Measurements from ENCODE around the gene STK39. TPM values are rescaled to one million over a fixed set of nuclear protein-coding genes. Genes with fewer than 3 reads are reported as not detected.

The STK39 gene
- total RNA-seq, 6 experiments from 2014 or later: 0.29 to 1.2 (median 0.60) TPM

- no peaks in the 10 kb centered on the region for H3K9me3 ChIP-seq
Measured at GRCh38 chr2:168009900-168010299, 237.5 kb downstream of the STK39 start.

DNA sequence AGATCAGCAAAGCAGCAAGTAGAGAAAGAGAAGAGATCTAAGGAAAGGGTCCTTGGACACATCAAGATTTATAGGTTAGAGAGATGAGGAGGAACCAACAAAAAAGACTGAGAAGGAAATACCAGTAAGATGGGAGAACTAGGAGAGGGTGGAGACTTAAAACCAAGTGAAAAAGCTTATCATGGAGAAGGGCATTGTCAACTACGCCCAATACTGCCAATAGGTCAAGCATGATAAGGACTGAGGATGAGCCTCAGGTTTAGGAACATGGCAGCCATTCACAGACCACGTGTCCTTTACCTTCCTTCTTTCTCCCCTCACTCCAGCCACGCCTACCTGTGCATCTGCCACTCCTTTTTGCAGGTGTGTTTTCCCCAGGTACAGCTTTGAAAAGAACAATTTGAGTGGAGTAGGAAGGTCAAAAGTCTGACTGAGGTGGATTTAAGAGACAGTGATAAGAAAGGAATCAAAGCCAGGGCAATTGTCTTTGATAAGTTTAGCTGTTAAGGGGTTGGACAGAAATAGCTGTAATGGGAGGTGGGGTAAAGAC, 238.7 kb downstream of the STK39 start:
- Histone ChIP-seq H3K36me3 (no peaks in the 10 kb centered on the region), H3K9me3 (no peaks in the 10 kb centered on the region), H3K4me3 (no peak overlapping the region), H3K4me1 (no peaks in the 10 kb centered on the region), H3K27ac (no peak overlapping the region), H3K27me3 (no peaks in the 10 kb centered on the region)
- 55% methylated on average over 3 of the region's 3 CpGs for WGBS (ENCODE audit: insufficient coverage, low coverage, low lambda C conversion rate, missing lambda C conversion rate)
- DNase-seq: no peak
- TF ChIP-seq POLR2A (IDR thresholded peaks at IDR 0.05): no peak
- TF ChIP-seq, protein P1, sequence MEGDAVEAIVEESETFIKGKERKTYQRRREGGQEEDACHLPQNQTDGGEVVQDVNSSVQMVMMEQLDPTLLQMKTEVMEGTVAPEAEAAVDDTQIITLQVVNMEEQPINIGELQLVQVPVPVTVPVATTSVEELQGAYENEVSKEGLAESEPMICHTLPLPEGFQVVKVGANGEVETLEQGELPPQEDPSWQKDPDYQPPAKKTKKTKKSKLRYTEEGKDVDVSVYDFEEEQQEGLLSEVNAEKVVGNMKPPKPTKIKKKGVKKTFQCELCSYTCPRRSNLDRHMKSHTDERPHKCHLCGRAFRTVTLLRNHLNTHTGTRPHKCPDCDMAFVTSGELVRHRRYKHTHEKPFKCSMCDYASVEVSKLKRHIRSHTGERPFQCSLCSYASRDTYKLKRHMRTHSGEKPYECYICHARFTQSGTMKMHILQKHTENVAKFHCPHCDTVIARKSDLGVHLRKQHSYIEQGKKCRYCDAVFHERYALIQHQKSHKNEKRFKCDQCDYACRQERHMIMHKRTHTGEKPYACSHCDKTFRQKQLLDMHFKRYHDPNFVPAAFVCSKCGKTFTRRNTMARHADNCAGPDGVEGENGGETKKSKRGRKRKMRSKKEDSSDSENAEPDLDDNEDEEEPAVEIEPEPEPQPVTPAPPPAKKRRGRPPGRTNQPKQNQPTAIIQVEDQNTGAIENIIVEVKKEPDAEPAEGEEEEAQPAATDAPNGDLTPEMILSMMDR (IDR thresholded peaks at IDR 0.05): no peak
- no peak for ATAC-seq
- intact Hi-C loops (cut with DNase I): no loop called here

More at GRCh38 chr2:168009900-168010299, 237.5 kb downstream of the STK39 start:
- ATAC-seq (no peak), DNase-seq (no peak)
- TF ChIP-seq POLR2A (IDR thresholded peaks at IDR 0.05): no peak
- TF ChIP-seq, protein P1 (IDR thresholded peaks at IDR 0.05): no peak
- Histone ChIP-seq H3K4me3 (no peak overlapping the region), H3K27me3 (no peaks in the 10 kb centered on the region), H3K27ac (no peak overlapping the region), H3K36me3 (no peaks in the 10 kb centered on the region), H3K4me1 (no peaks in the 10 kb centered on the region)
- 67% methylated on average over 1 of the region's 1 CpG for WGBS (ENCODE audit: insufficient coverage, low coverage, low lambda C conversion rate, missing lambda C conversion rate)
- intact Hi-C loops (cut with DNase I): no loop called here

- no peak for ATAC-seq
- no peak overlapping the region for H3K27ac ChIP-seq
- 55% methylated on average over 5 of the region's 5 CpGs for WGBS (ENCODE audit: insufficient coverage, low coverage, low lambda C conversion rate, missing lambda C conversion rate)
- H3K4me3 ChIP-seq: no peak overlapping the region
- H3K9me3 ChIP-seq: no peaks in the 10 kb centered on the region
- no peaks in the 10 kb centered on the region for H3K36me3 ChIP-seq
- H3K27me3 ChIP-seq: no peaks in the 10 kb centered on the region
- intact Hi-C loops (cut with DNase I): no loop called here
- no peak for TF ChIP-seq POLR2A (IDR thresholded peaks at IDR 0.05)
- TF ChIP-seq, protein P1 (IDR thresholded peaks at IDR 0.05): no peak
- no peaks in the 10 kb centered on the region for H3K4me1 ChIP-seq
- no peak for DNase-seq
Measured at GRCh38 chr2:168006498-168006897, 240.9 kb downstream of the STK39 start.

DNA sequence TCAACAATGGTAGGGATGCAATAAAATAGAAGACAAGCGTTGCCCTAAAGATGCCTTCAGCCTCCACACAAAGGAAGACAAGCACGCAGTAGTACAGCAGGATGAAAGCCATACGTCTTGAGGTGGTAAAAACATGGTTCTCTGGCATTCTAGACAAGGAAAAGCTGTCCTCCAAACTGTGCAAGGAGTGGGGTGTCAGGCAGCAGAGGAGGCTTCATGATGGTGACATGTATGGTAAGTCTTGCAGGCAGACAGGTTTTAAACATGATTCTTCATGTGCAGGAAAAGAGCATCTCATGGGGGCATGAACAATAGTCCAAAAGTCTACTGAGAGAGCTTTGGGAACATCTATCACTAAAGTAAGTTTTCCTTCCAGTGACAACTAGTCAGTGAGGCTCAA, 241.8 kb downstream of the STK39 start:
- Histone ChIP-seq H3K9me3 (no peaks in the 10 kb centered on the region), H3K27me3 (no peaks in the 10 kb centered on the region), H3K27ac (no peak overlapping the region), H3K4me1 (no peaks in the 10 kb centered on the region), H3K4me3 (no peak overlapping the region), H3K36me3 (no peaks in the 10 kb centered on the region)
- DNase-seq (no peak), ATAC-seq (no peak)
- intact Hi-C loops (cut with DNase I): no loop called here
- WGBS (ENCODE audit: insufficient coverage, low coverage, low lambda C conversion rate, missing lambda C conversion rate): 92% methylated on average over 3 of the region's 3 CpGs
- TF ChIP-seq, protein P1 (IDR thresholded peaks at IDR 0.05): no peak
- no peak for TF ChIP-seq POLR2A (IDR thresholded peaks at IDR 0.05)

DNA sequence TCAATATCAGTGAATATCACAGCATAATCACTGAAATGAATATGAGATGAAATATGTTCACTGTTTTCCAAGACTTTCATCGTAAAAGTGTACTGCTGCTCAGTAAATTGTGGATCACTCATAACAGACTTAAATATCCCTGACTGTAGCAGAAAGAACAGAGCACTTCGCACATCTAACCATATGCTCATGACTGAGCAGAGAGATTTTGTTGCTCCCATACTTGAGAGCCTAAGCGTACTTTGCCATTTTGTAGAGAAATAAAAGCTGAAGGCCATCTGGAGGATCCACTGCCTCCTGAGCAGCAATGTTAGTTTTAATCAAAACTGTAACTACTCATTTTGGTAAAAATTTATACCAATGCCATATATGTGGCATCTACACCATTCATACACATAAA, 243.5 kb downstream of the STK39 start:
- Histone ChIP-seq H3K9me3 (no peaks in the 10 kb centered on the region), H3K27me3 (no peaks in the 10 kb centered on the region), H3K36me3 (no peaks in the 10 kb centered on the region), H3K27ac (no peak overlapping the region), H3K4me1 (no peaks in the 10 kb centered on the region), H3K4me3 (no peak overlapping the region)
- no peak for TF ChIP-seq POLR2A (IDR thresholded peaks at IDR 0.05)
- intact Hi-C loops (cut with DNase I): no loop called here
- DNase-seq: no peak
- 87% methylated on average over 3 of the region's 3 CpGs for WGBS (ENCODE audit: insufficient coverage, low coverage, low lambda C conversion rate, missing lambda C conversion rate)
- ATAC-seq: no peak

All from right lobe of liver (tissue), 6 donors.